ENCODE measurements around the gene SLC32A1.

The SLC32A1 gene

DNA sequence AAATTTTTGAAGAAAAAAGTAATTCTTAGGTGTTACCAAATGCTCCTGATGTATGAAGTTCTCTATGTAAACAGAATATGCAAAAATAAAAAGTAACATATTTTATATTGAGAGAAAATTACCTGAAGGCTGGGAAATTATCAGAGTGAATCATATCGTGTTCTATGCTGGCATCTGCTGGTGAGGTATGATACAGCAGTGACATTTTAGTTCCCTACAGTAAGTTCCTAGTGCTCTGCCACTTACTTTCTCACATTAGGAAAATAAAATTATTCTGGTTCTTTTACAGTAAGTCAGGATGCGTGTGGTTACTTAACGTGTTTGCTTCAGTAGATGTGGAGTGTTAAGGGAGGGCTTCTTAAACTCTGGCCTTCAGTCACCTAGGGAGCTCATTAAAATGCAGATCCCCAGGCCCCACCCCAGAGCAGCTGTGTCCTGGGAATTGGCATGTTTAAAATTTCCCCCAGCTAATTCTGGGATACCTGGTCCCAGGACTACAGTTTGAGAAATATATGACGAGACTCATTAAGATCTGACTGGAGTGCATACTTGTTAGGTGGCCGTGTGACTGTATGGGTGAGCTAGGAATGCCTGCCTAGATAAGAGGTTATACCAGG, 27.2 kb downstream of the SLC32A1 start:
- no peaks in the 10 kb centered on the region for H3K9me3 ChIP-seq (ENCODE audit: control extremely low read depth in 1 of 5, control insufficient read depth in 4 of 5, insufficient read depth in 2 of 5, low read depth in 1 of 5, low read length in 4 of 5)

DNA sequence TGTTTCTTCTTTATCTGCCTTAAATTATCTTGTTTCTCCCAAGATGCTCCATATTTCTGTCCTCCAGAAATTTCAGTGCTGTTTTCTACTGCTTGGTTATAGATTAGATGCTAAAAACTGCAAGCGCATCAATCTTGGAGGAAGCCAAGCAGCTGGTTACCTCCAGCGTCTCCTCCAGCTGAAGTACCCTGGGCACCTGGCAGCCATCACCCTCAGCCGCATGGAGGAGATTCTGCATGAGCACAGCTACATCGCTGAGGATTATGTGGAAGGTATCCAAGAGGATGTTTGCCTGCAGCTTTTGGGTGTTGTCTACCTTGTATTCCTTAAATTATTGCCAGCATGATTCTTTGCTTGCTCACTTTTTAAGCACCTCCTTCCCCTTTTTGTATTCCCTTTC, 27.7 kb downstream of the SLC32A1 start:
- H3K36me3 ChIP-seq (ENCODE audit: control insufficient read depth in 4 of 4, insufficient read depth in 4 of 4, low read length in 3 of 4): peaks cover 12 to 36% (median 29%) of the 10 kb centered on the region in 4 experiments
- CTCF ChIA-PET: interaction anchor here (0.7 to 12.1 kb wide), 17 partner anchors 12 to 305 kb away, joined by 3 to 134 read pairs (median 5); partner anchors contain the start of genes PPP1R16B and SLC32A1
- H3K4me1 ChIP-seq (ENCODE audit: control extremely low read depth in 1 of 4, control insufficient read depth in 4 of 4, insufficient read depth in 4 of 4, low read length in 3 of 4): peaks cover 6 to 19% (median 17%) of the 10 kb centered on the region in 4 experiments
- H3K27ac ChIP-seq (ENCODE audit: insufficient read depth in 1 of 2, low read depth in 1 of 2, low read length in 2 of 2, poor library complexity in 1 of 2, severe bottlenecking in 2 of 2): no peak overlapping the region
- no peak for DNase-seq
- POLR2A ChIA-PET: no interaction called here
- no peak overlapping the region for H3K4me3 ChIP-seq (ENCODE audit: control insufficient read depth in 1 of 7, extremely low read depth in 1 of 7, insufficient read depth in 4 of 7, low read depth in 2 of 7, low read length in 6 of 7)
- 100% methylated on average over 2 of the region's 4 CpGs for WGBS (ENCODE audit: insufficient coverage)
- H3K9me3 ChIP-seq (ENCODE audit: control extremely low read depth in 1 of 5, control insufficient read depth in 4 of 5, insufficient read depth in 2 of 5, low read depth in 1 of 5, low read length in 4 of 5): no peaks in the 10 kb centered on the region
- no peaks in the 10 kb centered on the region for H3K27me3 ChIP-seq (replicated peaks in 2 of 5; ENCODE audit: control insufficient read depth in 4 of 5, insufficient read depth in 5 of 5, low read length in 4 of 5)

More for the DNA sequence above, 27.2 kb downstream of the SLC32A1 start:
- WGBS (ENCODE audit: insufficient coverage): 71% methylated on average over 1 of the region's 5 CpGs
- ChIA-PET CTCF (interaction anchor here (0.8 to 12.1 kb wide), 18 partner anchors 13 to 304 kb away, joined by 3 to 134 read pairs (median 5); partner anchors contain the start of genes PPP1R16B and SLC32A1), POLR2A (no interaction called here)
- Histone ChIP-seq H3K4me3 (ENCODE audit: control insufficient read depth in 1 of 7, extremely low read depth in 1 of 7, insufficient read depth in 4 of 7, low read depth in 2 of 7, low read length in 6 of 7) (no peak overlapping the region), H3K36me3 (ENCODE audit: control insufficient read depth in 4 of 4, insufficient read depth in 4 of 4, low read length in 3 of 4) (peaks cover 12 to 35% (median 25%) of the 10 kb centered on the region in 4 experiments), H3K4me1 (ENCODE audit: control extremely low read depth in 1 of 4, control insufficient read depth in 4 of 4, insufficient read depth in 4 of 4, low read length in 3 of 4) (peaks cover 6 to 19% (median 17%) of the 10 kb centered on the region in 4 experiments), H3K27me3 (replicated peaks in 2 of 5; ENCODE audit: control insufficient read depth in 4 of 5, insufficient read depth in 5 of 5, low read length in 4 of 5) (no peaks in the 10 kb centered on the region), H3K27ac (ENCODE audit: insufficient read depth in 1 of 2, low read depth in 1 of 2, low read length in 2 of 2, poor library complexity in 1 of 2, severe bottlenecking in 2 of 2) (no peak overlapping the region)
- DNase-seq: peak; percentile 55 to 77 (median 72)

DNA sequence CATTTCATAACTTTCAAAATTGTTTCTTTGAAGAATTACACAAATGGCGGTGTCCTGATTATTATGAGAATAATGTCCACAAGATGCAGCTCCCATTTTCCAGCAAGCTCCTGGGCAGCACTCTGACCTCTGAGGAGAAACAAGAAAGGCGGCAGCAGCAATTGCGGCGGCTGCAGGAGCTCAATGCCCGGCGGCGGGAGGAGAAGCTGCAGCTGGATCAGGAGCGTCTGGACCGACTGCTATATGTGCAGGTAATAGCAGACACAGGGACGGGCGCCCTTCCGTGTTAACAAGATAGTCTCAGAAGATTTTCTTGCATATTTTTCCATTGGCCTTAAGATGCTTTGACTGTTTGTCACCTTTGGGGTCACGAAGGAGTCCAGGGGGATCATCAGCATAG, 30.6 kb downstream of the SLC32A1 start:
- Histone ChIP-seq H3K9me3 (ENCODE audit: control extremely low read depth in 1 of 5, control insufficient read depth in 4 of 5, insufficient read depth in 2 of 5, low read depth in 1 of 5, low read length in 4 of 5) (no peaks in the 10 kb centered on the region), H3K4me1 (ENCODE audit: control extremely low read depth in 1 of 4, control insufficient read depth in 4 of 4, insufficient read depth in 4 of 4, low read length in 3 of 4) (no peaks in the 10 kb centered on the region), H3K36me3 (ENCODE audit: control insufficient read depth in 4 of 4, insufficient read depth in 4 of 4, low read length in 3 of 4) (peaks cover 20 to 56% (median 48%) of the 10 kb centered on the region in 4 experiments), H3K27me3 (replicated peaks in 2 of 5; ENCODE audit: control insufficient read depth in 4 of 5, insufficient read depth in 5 of 5, low read length in 4 of 5) (no peaks in the 10 kb centered on the region), H3K4me3 (ENCODE audit: control insufficient read depth in 1 of 7, extremely low read depth in 1 of 7, insufficient read depth in 4 of 7, low read depth in 2 of 7, low read length in 6 of 7) (no peak overlapping the region), H3K27ac (ENCODE audit: insufficient read depth in 1 of 2, low read depth in 1 of 2, low read length in 2 of 2, poor library complexity in 1 of 2, severe bottlenecking in 2 of 2) (no peak overlapping the region)
- no peak for DNase-seq
- WGBS (ENCODE audit: insufficient coverage): 94% methylated on average over 12 of the region's 13 CpGs
- CTCF ChIA-PET: interaction anchor here (0.7 to 12.1 kb wide), 4 partner anchors 18 to 138 kb away, joined by 3 to 134 read pairs (median 68); partner anchors contain the start of gene SLC32A1
- POLR2A ChIA-PET: no interaction called here

- CTCF ChIA-PET: interaction anchor here (0.7 to 12.1 kb wide), 3 partner anchors 27 to 138 kb away, joined by 3 to 134 read pairs (median 132); partner anchors contain the start of gene SLC32A1
- Histone ChIP-seq H3K27me3 (replicated peaks in 2 of 5; ENCODE audit: control insufficient read depth in 4 of 5, insufficient read depth in 5 of 5, low read length in 4 of 5) (no peaks in the 10 kb centered on the region), H3K9me3 (ENCODE audit: control extremely low read depth in 1 of 5, control insufficient read depth in 4 of 5, insufficient read depth in 2 of 5, low read depth in 1 of 5, low read length in 4 of 5) (no peaks in the 10 kb centered on the region), H3K27ac (ENCODE audit: insufficient read depth in 1 of 2, low read depth in 1 of 2, low read length in 2 of 2, poor library complexity in 1 of 2, severe bottlenecking in 2 of 2) (no peak overlapping the region), H3K4me1 (ENCODE audit: control extremely low read depth in 1 of 4, control insufficient read depth in 4 of 4, insufficient read depth in 4 of 4, low read length in 3 of 4) (no peaks in the 10 kb centered on the region), H3K36me3 (ENCODE audit: control insufficient read depth in 4 of 4, insufficient read depth in 4 of 4, low read length in 3 of 4) (peaks cover 20 to 60% (median 52%) of the 10 kb centered on the region in 4 experiments), H3K4me3 (ENCODE audit: control insufficient read depth in 1 of 7, extremely low read depth in 1 of 7, insufficient read depth in 4 of 7, low read depth in 2 of 7, low read length in 6 of 7) (no peak overlapping the region)
- WGBS (ENCODE audit: insufficient coverage): 87% methylated on average over 2 of the region's 6 CpGs
- POLR2A ChIA-PET: no interaction called here
- DNase-seq: no peak
Measured at GRCh38 chr20:38755324-38755910, 31.1 kb downstream of the SLC32A1 start.

DNA sequence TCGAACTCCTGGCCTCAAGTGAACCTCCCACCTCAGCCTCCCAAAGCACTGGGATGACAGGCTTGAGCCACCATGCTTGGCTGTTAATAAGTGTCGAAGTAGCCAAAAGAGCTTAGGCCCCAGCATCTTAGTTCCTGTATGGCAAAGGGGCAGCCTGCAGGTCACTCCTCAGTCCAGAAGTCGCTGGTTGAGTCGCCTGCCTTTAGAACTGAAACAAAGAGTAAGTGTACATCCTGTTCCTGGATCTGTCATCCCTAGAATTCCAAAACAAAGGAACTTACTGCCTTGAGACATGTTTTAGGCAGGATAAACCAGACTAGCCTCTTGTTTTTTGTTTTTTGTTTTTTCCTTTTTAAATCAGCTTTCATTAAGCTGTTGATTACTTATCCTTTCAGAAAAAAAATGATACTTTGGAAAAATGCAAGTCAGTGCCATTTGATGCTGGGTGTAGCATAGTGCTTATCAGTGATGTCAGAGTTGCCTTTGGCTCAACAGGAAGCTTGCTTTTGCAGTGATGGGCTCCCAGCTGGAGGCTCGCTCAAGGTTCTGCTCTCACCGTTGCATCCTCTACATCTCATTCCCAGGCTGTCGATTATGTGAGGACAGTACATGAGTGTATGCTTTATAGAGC, 33.0 kb downstream of the SLC32A1 start:
- Histone ChIP-seq H3K4me3 (ENCODE audit: control insufficient read depth in 1 of 7, extremely low read depth in 1 of 7, insufficient read depth in 4 of 7, low read depth in 2 of 7, low read length in 6 of 7) (no peak overlapping the region), H3K9me3 (ENCODE audit: control extremely low read depth in 1 of 5, control insufficient read depth in 4 of 5, insufficient read depth in 2 of 5, low read depth in 1 of 5, low read length in 4 of 5) (no peaks in the 10 kb centered on the region), H3K36me3 (ENCODE audit: control insufficient read depth in 4 of 4, insufficient read depth in 4 of 4, low read length in 3 of 4) (peaks cover 20 to 74% (median 54%) of the 10 kb centered on the region in 4 experiments), H3K27ac (ENCODE audit: insufficient read depth in 1 of 2, low read depth in 1 of 2, low read length in 2 of 2, poor library complexity in 1 of 2, severe bottlenecking in 2 of 2) (no peak overlapping the region), H3K27me3 (replicated peaks in 2 of 5; ENCODE audit: control insufficient read depth in 4 of 5, insufficient read depth in 5 of 5, low read length in 4 of 5) (no peaks in the 10 kb centered on the region), H3K4me1 (ENCODE audit: control extremely low read depth in 1 of 4, control insufficient read depth in 4 of 4, insufficient read depth in 4 of 4, low read length in 3 of 4) (no peaks in the 10 kb centered on the region)
- ChIA-PET POLR2A (no interaction called here), CTCF (interaction anchor here (1.0 to 12.1 kb wide), 5 partner anchors 13 to 110 kb away, joined by 3 to 134 read pairs (median 4); partner anchors contain the start of gene SLC32A1)
- peak in 1 of 3 donors; percentile 30 for DNase-seq
- WGBS (ENCODE audit: insufficient coverage): 100% methylated on average over 4 of the region's 7 CpGs

- WGBS (ENCODE audit: insufficient coverage): 96% methylated on average over 6 of the region's 7 CpGs
- Histone ChIP-seq H3K4me3 (ENCODE audit: control insufficient read depth in 1 of 7, extremely low read depth in 1 of 7, insufficient read depth in 4 of 7, low read depth in 2 of 7, low read length in 6 of 7) (no peak overlapping the region), H3K27me3 (replicated peaks in 2 of 5; ENCODE audit: control insufficient read depth in 4 of 5, insufficient read depth in 5 of 5, low read length in 4 of 5) (no peaks in the 10 kb centered on the region), H3K36me3 (ENCODE audit: control insufficient read depth in 4 of 4, insufficient read depth in 4 of 4, low read length in 3 of 4) (peaks cover 20 to 83% (median 54%) of the 10 kb centered on the region in 4 experiments), H3K27ac (ENCODE audit: insufficient read depth in 1 of 2, low read depth in 1 of 2, low read length in 2 of 2, poor library complexity in 1 of 2, severe bottlenecking in 2 of 2) (no peak overlapping the region), H3K9me3 (ENCODE audit: control extremely low read depth in 1 of 5, control insufficient read depth in 4 of 5, insufficient read depth in 2 of 5, low read depth in 1 of 5, low read length in 4 of 5) (no peaks in the 10 kb centered on the region), H3K4me1 (ENCODE audit: control extremely low read depth in 1 of 4, control insufficient read depth in 4 of 4, insufficient read depth in 4 of 4, low read length in 3 of 4) (no peaks in the 10 kb centered on the region)
- no peak for DNase-seq
- ChIA-PET CTCF (interaction anchor here (1.2 to 11.9 kb wide), 3 partner anchors 8 to 32 kb away, joined by 3 to 76 read pairs (median 4); partner anchors contain the start of gene ACTR5), POLR2A (no interaction called here)
Measured at GRCh38 chr20:38759106-38759505, 34.8 kb downstream of the SLC32A1 start.

All from common myeloid progenitor, CD34-positive (primary cell).